GM18909 (cell line): ENCODE results near the gene SYK.
A peak's percentile ranks its signal among the peaks of the same experiment; 100 is the strongest.
"Not testable (repeated sequence)": the region's sequence is repeated elsewhere in the genome, so short reads cannot be mapped to it uniquely, and the experiment has no call there.

ENCODE experiments used
- ATAC-seq: cut with Tn5 transposase; IDR thresholded peaks from one replicate; pipeline ENCODE4 v1.9.1; 2021; ENCODE audit warnings: mild to moderate bottlenecking; ENCODE audit not compliant: unreplicated experiment, poor library complexity

The SYK gene

GRCh38 chr9:90795084-90795483 is 6.5 kb upstream of the SYK start:
- peak; percentile 41 for ATAC-seq

GRCh38 chr9:90795871-90796317 is 5.7 kb upstream of the SYK start:
- peak; percentile 48 for ATAC-seq

GRCh38 chr9:90799271-90799852 is 2.3 kb upstream of the SYK start:
- ATAC-seq, result no peak

- ATAC-seq, result peak; percentile 12
These were observed 329 bp downstream of the SYK start for GRCh38 chr9:90801973-90802322.

GRCh38 chr9:90802386-90802985 is 867 bp downstream of the SYK start:
- no peak for ATAC-seq

- ATAC-seq, result no peak
These were observed 2.4 kb downstream of the SYK start for GRCh38 chr9:90803860-90804593.

GRCh38 chr9:90805006-90805996 is 3.7 kb downstream of the SYK start:
- ATAC-seq, result no peak

- no peak for ATAC-seq
These were observed 5.4 kb downstream of the SYK start for GRCh38 chr9:90807006-90807405.

GRCh38 chr9:90808398-90808797 is 6.8 kb downstream of the SYK start:
- ATAC-seq, result no peak

GRCh38 chr9:90808890-90809685 is 7.5 kb downstream of the SYK start:
- ATAC-seq, result no peak

- ATAC-seq, result no peak
These were observed 9.1 kb downstream of the SYK start for GRCh38 chr9:90810691-90811090.

GRCh38 chr9:90813046-90813445 is 11.4 kb downstream of the SYK start:
- ATAC-seq, result no peak

GRCh38 chr9:90813523-90813922 is 11.9 kb downstream of the SYK start:
- no peak for ATAC-seq

GRCh38 chr9:90814355-90814754 is 12.7 kb downstream of the SYK start:
- ATAC-seq, result no peak

- ATAC-seq, result no peak
These were observed 13.7 kb downstream of the SYK start for GRCh38 chr9:90815183-90815943.

- no peak for ATAC-seq
These were observed 14.3 kb downstream of the SYK start for GRCh38 chr9:90815944-90816357.

- no peak for ATAC-seq
These were observed 15.1 kb downstream of the SYK start for GRCh38 chr9:90816690-90817089.

- no peak for ATAC-seq
These were observed 16.7 kb downstream of the SYK start for GRCh38 chr9:90818279-90818678.

- not testable (repeated sequence) for ATAC-seq
These were observed 18.8 kb downstream of the SYK start for GRCh38 chr9:90820406-90820805.
